ENCODE measurements around the gene ANKRA2. TPM values are rescaled to one million over a fixed set of nuclear protein-coding genes. Genes with fewer than 3 reads are reported as not detected.

ANKRA2 gene
- total RNA-seq, 1 donor from 2014 or later = 28.4 TPM

DNA sequence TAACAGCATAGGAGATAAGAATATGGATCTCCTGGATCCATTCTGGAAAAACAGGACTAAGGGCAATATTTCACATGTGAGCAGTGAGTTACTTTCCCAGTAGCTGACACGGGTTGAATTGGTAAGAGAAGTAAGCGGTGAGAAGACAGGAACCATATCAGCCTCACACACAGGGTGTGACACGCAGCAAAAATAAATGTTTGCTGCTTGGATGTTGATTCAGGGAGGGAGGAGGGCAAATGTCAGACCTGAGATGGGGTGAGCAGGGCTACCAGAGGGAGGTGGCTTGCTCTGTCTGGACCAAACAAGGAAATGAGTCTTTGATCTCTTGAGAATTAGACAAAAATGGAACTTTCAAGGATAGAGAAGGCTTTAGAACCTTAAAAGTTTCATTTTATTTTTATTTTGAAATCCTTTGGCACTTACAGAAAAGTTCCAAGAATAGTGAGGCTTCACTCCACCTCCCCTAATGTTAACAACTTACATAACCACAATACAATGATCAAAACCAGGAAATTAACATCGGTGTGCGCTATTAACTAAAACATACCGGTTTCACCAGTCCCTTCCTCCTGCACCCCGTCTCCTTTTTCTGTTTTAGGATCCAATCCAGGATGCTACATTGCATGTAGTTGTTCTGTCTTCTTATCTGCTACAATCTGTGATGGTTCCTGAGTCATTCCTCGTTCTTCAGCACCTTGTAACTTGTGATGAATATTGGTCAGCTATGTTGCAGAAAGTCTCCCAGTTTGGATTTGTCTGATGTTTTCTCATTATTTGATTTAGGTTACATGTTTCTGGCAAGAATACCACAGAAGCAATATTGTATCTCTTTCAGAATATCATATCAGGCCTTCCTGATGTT lies 40.0 kb upstream of the ANKRA2 start:
- no peaks in the 10 kb centered on the region for H3K36me3 Mint-ChIP-seq (ENCODE audit: insufficient read depth)

DNA sequence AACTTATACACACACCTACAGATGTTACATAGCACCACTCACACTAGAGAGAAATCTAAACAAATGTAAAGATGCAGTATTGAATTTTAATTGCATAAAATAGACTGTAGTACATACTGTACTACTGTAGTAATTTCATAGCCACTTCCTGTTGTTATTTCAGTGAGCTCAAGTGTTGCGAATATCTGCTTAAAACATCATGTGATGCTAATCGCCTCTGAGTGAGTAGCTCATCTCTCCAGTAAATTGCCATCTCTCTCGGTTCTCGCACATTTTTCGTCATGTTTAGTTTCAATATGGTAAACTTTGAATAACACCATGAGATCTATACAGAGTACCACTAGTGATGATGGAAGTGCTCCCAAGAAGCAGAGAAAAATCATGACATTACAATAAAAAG lies 38.6 kb upstream of the ANKRA2 start:
- TF ChIP-seq, protein P1, sequence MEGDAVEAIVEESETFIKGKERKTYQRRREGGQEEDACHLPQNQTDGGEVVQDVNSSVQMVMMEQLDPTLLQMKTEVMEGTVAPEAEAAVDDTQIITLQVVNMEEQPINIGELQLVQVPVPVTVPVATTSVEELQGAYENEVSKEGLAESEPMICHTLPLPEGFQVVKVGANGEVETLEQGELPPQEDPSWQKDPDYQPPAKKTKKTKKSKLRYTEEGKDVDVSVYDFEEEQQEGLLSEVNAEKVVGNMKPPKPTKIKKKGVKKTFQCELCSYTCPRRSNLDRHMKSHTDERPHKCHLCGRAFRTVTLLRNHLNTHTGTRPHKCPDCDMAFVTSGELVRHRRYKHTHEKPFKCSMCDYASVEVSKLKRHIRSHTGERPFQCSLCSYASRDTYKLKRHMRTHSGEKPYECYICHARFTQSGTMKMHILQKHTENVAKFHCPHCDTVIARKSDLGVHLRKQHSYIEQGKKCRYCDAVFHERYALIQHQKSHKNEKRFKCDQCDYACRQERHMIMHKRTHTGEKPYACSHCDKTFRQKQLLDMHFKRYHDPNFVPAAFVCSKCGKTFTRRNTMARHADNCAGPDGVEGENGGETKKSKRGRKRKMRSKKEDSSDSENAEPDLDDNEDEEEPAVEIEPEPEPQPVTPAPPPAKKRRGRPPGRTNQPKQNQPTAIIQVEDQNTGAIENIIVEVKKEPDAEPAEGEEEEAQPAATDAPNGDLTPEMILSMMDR (IDR thresholded peaks at IDR 0.05; ENCODE audit: unreplicated experiment) = no peak

More for the DNA sequence above, 40.0 kb upstream of the ANKRA2 start:
- H3K27me3 Mint-ChIP-seq = peaks cover 23% of the 10 kb centered on the region
- TF ChIP-seq, protein P1 (IDR thresholded peaks at IDR 0.05; ENCODE audit: unreplicated experiment) = no peak
- DNase-seq (ENCODE audit: low spot score, unreplicated experiment) = no peak
- H3K27ac Mint-ChIP-seq = no peak overlapping the region
- H3K9me3 Mint-ChIP-seq (ENCODE audit: low read depth) = peaks cover 13% of the 10 kb centered on the region
- H3K4me3 Mint-ChIP-seq (ENCODE audit: low read depth) = no peak overlapping the region
- H3K4me1 Mint-ChIP-seq (ENCODE audit: low read depth) = peaks cover 13% of the 10 kb centered on the region

DNA sequence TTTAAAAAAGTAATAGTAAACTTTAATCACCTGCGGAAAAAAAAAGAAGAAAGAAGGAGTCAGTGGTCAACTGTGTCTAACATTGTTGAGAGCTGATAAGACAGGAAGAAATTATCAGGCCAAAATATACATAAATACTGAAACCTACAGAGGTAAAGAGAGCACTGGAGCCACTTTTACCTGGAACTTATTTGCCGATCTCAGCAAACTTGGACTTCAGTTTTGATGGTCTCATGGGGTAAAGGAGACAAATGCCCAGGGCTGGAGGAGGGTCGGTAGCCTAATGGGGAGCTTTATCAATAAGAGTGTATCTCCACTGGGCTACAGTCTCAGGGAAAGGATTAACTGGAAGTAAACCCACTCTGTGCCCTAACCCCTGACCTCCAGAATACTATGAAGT lies 33.9 kb upstream of the ANKRA2 start:
- TF ChIP-seq, protein P1 (IDR thresholded peaks at IDR 0.05; ENCODE audit: unreplicated experiment) = no peak
- Mint-ChIP-seq H3K9me3 (ENCODE audit: low read depth) (peaks cover 13% of the 10 kb centered on the region), H3K27ac (no peak overlapping the region), H3K4me1 (ENCODE audit: low read depth) (no peaks in the 10 kb centered on the region), H3K36me3 (ENCODE audit: insufficient read depth) (no peaks in the 10 kb centered on the region), H3K27me3 (peaks cover 9% of the 10 kb centered on the region), H3K4me3 (ENCODE audit: low read depth) (no peak overlapping the region)
- no peak for DNase-seq (ENCODE audit: low spot score, unreplicated experiment)

More for the DNA sequence above, 38.6 kb upstream of the ANKRA2 start:
- Mint-ChIP-seq H3K27me3 (peaks cover 17% of the 10 kb centered on the region), H3K36me3 (ENCODE audit: insufficient read depth) (no peaks in the 10 kb centered on the region), H3K27ac (no peak overlapping the region), H3K4me3 (ENCODE audit: low read depth) (no peak overlapping the region), H3K4me1 (ENCODE audit: low read depth) (peaks cover 13% of the 10 kb centered on the region), H3K9me3 (ENCODE audit: low read depth) (peaks cover 13% of the 10 kb centered on the region)
- no peak for DNase-seq (ENCODE audit: low spot score, unreplicated experiment)

DNA sequence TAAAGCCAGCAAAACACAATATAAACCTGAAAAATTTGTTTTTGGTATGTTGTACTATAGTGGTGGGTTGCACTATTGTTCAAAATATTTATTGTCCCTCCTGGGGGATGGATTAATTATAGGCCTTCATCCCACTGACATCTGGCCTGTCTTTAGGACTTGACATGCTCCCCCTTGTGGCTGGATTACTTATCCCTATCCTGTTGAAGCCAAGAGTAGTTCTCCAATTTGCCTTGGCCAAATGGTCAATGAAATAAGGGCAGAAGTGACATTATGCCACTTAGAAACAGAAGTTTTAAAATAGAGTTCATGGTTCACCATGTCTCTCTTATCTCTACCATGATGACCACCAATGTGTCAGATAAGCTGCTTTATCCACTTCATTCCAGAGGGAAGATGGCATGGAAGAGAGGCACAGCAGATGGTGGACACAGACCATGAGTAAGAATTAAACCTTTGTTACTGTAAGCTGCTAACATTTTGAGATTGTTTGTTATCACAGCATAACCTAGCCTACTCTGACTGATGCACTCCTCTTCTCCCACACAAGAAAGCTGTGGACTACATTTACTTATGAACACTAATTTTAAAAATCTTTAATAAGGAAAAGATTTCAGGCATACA lies 31.4 kb upstream of the ANKRA2 start:
- no peak overlapping the region for H3K27ac Mint-ChIP-seq
- peaks cover 12% of the 10 kb centered on the region for H3K9me3 Mint-ChIP-seq (ENCODE audit: low read depth)
- H3K27me3 Mint-ChIP-seq = peaks cover 8% of the 10 kb centered on the region
- TF ChIP-seq, protein P1 (IDR thresholded peaks at IDR 0.05; ENCODE audit: unreplicated experiment) = peak; percentile 70
- no peak overlapping the region for H3K4me3 Mint-ChIP-seq (ENCODE audit: low read depth)
- DNase-seq (ENCODE audit: low spot score, unreplicated experiment) = no peak
- H3K36me3 Mint-ChIP-seq (ENCODE audit: insufficient read depth) = no peaks in the 10 kb centered on the region
- no peaks in the 10 kb centered on the region for H3K4me1 Mint-ChIP-seq (ENCODE audit: low read depth)

DNA sequence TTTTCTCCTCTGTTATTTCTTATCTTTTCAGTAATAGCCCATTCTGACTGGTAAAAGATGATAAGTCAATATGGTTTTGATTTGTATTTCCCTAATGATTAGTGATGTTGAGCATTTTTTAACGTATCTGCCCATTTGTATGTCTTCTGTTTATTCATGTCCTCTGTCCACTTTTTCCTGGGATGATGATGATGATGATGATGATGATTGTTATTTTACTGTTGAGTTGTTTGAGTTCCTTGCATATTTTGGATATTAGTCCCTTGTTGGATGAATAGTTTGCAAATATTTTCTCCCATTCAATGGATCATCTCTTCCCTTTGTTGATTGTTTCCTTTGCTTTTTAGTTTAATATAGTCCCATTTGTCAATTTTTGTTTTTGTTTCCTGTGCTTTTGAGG lies 27.1 kb upstream of the ANKRA2 start:
- TF ChIP-seq, protein P1 (IDR thresholded peaks at IDR 0.05; ENCODE audit: unreplicated experiment) = no peak
- H3K9me3 Mint-ChIP-seq (ENCODE audit: low read depth) = no peaks in the 10 kb centered on the region
- DNase-seq (ENCODE audit: low spot score, unreplicated experiment) = no peak
- peaks cover 8% of the 10 kb centered on the region for H3K27me3 Mint-ChIP-seq
- H3K36me3 Mint-ChIP-seq (ENCODE audit: insufficient read depth) = no peaks in the 10 kb centered on the region
- H3K4me1 Mint-ChIP-seq (ENCODE audit: low read depth) = no peaks in the 10 kb centered on the region
- no peak overlapping the region for H3K27ac Mint-ChIP-seq
- H3K4me3 Mint-ChIP-seq (ENCODE audit: low read depth) = no peak overlapping the region
